ENCODE measurements around the gene TEAD2.

DNA sequence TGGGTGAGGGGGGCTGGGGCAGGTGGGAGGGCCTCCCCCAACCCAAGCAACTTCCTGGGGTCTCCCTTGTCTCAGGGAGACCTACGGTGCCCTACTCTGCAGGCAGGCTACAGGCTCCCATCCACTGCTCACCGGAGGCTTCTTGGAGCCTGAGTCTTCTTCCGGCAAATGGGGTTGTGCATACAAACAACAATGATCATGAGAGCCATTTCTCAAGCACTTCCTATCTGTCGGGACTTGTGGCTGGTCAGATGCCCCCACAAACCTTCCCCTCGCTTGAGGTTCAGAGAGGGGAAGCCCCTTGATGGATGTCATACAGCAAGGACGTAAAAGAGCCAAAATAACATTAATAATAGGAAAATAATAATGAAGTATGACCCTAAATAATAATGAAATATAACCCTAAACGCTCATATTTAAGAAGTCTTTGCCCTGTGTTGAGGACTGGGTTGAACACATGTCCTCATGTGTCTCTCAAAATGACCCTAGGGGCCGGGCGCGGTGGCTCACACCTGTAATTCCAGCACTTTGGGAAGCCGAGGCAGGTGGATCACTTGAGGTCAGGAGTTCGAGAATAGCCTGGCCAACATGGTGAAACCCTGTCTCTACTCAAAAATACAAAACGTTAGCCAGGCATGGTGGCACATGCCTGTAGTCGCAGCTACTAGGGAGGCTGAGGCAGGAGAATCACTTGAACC is 26.3 kb downstream of the TEAD2 start:
- TF ChIP-seq YY1 (IDR thresholded peaks at IDR 0.05; ENCODE audit: low read depth): no peak
- no peak for TF ChIP-seq ZBTB7A (IDR thresholded peaks at IDR 0.05; ENCODE audit: low read depth)
- TF ChIP-seq, protein P1, sequence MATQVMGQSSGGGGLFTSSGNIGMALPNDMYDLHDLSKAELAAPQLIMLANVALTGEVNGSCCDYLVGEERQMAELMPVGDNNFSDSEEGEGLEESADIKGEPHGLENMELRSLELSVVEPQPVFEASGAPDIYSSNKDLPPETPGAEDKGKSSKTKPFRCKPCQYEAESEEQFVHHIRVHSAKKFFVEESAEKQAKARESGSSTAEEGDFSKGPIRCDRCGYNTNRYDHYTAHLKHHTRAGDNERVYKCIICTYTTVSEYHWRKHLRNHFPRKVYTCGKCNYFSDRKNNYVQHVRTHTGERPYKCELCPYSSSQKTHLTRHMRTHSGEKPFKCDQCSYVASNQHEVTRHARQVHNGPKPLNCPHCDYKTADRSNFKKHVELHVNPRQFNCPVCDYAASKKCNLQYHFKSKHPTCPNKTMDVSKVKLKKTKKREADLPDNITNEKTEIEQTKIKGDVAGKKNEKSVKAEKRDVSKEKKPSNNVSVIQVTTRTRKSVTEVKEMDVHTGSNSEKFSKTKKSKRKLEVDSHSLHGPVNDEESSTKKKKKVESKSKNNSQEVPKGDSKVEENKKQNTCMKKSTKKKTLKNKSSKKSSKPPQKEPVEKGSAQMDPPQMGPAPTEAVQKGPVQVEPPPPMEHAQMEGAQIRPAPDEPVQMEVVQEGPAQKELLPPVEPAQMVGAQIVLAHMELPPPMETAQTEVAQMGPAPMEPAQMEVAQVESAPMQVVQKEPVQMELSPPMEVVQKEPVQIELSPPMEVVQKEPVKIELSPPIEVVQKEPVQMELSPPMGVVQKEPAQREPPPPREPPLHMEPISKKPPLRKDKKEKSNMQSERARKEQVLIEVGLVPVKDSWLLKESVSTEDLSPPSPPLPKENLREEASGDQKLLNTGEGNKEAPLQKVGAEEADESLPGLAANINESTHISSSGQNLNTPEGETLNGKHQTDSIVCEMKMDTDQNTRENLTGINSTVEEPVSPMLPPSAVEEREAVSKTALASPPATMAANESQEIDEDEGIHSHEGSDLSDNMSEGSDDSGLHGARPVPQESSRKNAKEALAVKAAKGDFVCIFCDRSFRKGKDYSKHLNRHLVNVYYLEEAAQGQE (IDR thresholded peaks at IDR 0.05; ENCODE audit: low read depth): no peak
- no peak for TF ChIP-seq RAD21 (IDR thresholded peaks at IDR 0.05; ENCODE audit: low read depth)
- no peak for TF ChIP-seq EP300 (IDR thresholded peaks at IDR 0.05; ENCODE audit: borderline replicate concordance)
- no peak for TF ChIP-seq CREB1 (IDR thresholded peaks at IDR 0.05; ENCODE audit: low read depth)
- TF ChIP-seq, protein P2, sequence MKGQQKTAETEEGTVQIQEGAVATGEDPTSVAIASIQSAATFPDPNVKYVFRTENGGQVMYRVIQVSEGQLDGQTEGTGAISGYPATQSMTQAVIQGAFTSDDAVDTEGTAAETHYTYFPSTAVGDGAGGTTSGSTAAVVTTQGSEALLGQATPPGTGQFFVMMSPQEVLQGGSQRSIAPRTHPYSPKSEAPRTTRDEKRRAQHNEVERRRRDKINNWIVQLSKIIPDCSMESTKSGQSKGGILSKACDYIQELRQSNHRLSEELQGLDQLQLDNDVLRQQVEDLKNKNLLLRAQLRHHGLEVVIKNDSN (IDR thresholded peaks at IDR 0.05): no peak
- TF ChIP-seq CEBPB (IDR thresholded peaks at IDR 0.05): no peak
- no peak for TF ChIP-seq EGR1 (IDR thresholded peaks at IDR 0.05)
- TF ChIP-seq TEAD4 (IDR thresholded peaks at IDR 0.05): no peak
